Kidney epithelial cell (primary cell): Measurements from ENCODE around the gene NHERF2. TPM values are rescaled to one million over a fixed set of nuclear protein-coding genes. Genes with fewer than 3 reads are reported as not detected.

Experiments
- DNase-seq: peaks from one replicate; pipeline ENCODE4 v3.0.0-alpha.2; 2010; ENCODE audit warnings: low read depth
- H3K27me3 ChIP-seq: 2 replicates; pipeline ENCODE4 v1.6.0; 2011; ENCODE audit warnings: low read length; ENCODE audit not compliant: control insufficient read depth, insufficient read depth
- H3K36me3 ChIP-seq: 2 replicates; pipeline ENCODE4 v1.5.1; 2011; ENCODE audit warnings: low read length; ENCODE audit not compliant: control insufficient read depth, insufficient read depth
- H3K4me3 ChIP-seq: 2 replicates; pipeline ENCODE4 v1.5.1; 2011; ENCODE audit warnings: low read depth, mild to moderate bottlenecking, control low read depth, low read length
- CTCF ChIP-seq: IDR thresholded peaks from 2 replicates; pipeline ENCODE4 v1.5.1; 2011; ENCODE audit warnings: mild to moderate bottlenecking, moderate library complexity, low read length, control low read depth, inconsistent platforms; ENCODE audit not compliant: insufficient read depth, poor library complexity, severe bottlenecking
- total RNA-seq: library from RNA; depleted of rRNA; stranded (reverse); fragments of >200 nt; gene quantifications from 2 replicates; pipeline ENCODE4 v1.2.3, GENCODE V29; 2015

Gene NHERF2
- total RNA-seq, 1 donor from 2014 or later: 27.5 TPM

GRCh38 chr16:2071454-2072202, 44.9 kb downstream of the NHERF2 start:
- Histone ChIP-seq H3K4me3 (no peak overlapping the region), H3K27me3 (no peaks in the 10 kb centered on the region), H3K36me3 (peaks cover 4% of the 10 kb centered on the region)
- no peak for DNase-seq
- no peak for TF ChIP-seq CTCF

- H3K36me3 ChIP-seq: peaks cover 4% of the 10 kb centered on the region
- no peak overlapping the region for H3K4me3 ChIP-seq
- no peak for DNase-seq
- no peaks in the 10 kb centered on the region for H3K27me3 ChIP-seq
- TF ChIP-seq CTCF: no peak
Measured at GRCh38 chr16:2072926-2073325, 46.2 kb downstream of the NHERF2 start.

- no peak for DNase-seq
- TF ChIP-seq CTCF: no peak
- Histone ChIP-seq H3K36me3 (peaks cover 4% of the 10 kb centered on the region), H3K4me3 (no peak overlapping the region), H3K27me3 (no peaks in the 10 kb centered on the region)
Measured at GRCh38 chr16:2074071-2074470, 47.4 kb downstream of the NHERF2 start.

- H3K4me3 ChIP-seq: no peak overlapping the region
- H3K36me3 ChIP-seq: peaks cover 4% of the 10 kb centered on the region
- no peaks in the 10 kb centered on the region for H3K27me3 ChIP-seq
- TF ChIP-seq CTCF: no peak
- no peak for DNase-seq
Measured at GRCh38 chr16:2075631-2076030, 48.9 kb downstream of the NHERF2 start.

GRCh38 chr16:2076072-2076865, 49.6 kb downstream of the NHERF2 start:
- Histone ChIP-seq H3K36me3 (peaks cover 4% of the 10 kb centered on the region), H3K27me3 (no peaks in the 10 kb centered on the region), H3K4me3 (no peak overlapping the region)
- TF ChIP-seq CTCF: no peak
- DNase-seq: no peak
